Measurements from ENCODE around the gene ALAD.

Gene ALAD

GRCh38 chr9:113350937-113351336 lies 50.1 kb downstream of the ALAD start:
- no peak overlapping the region for H3K4me3 ChIP-seq (ENCODE audit: low read depth, low read length)
- TF ChIP-seq CTCF (IDR thresholded peaks at IDR 0.05; ENCODE audit: control insufficient read depth, extremely low read depth, insufficient read depth) = no peak
- DNase-seq (ENCODE audit: low read depth) = no peak

- H3K4me3 ChIP-seq (ENCODE audit: low read depth, low read length) = peak overlapping the region; percentile 75
- TF ChIP-seq CTCF (IDR thresholded peaks at IDR 0.05; ENCODE audit: control insufficient read depth, extremely low read depth, insufficient read depth) = no peak
- DNase-seq (ENCODE audit: low read depth) = no peak
These were observed 50.9 kb downstream of the ALAD start for GRCh38 chr9:113350107-113350661.

- peak within 1 kb of the TSS; percentile 75 for H3K4me3 ChIP-seq (ENCODE audit: low read depth, low read length)
- 0 out of 2 replicates have a peak, but pooled peaks have one; percentile 1 for TF ChIP-seq CTCF (IDR thresholded peaks at IDR 0.05; ENCODE audit: control insufficient read depth, extremely low read depth, insufficient read depth)
- DNase-seq (ENCODE audit: low read depth) = no peak
These were observed 51.5 kb downstream of the ALAD start, which contains the start of gene BSPRY for GRCh38 chr9:113349445-113350094. Gene BSPRY, plus strand, starts transcription at chr9:113349541. Its CDS starts 39 bp downstream, at chr9:113349580.

GRCh38 chr9:113349066-113349444 lies 52.0 kb downstream of the ALAD start:
- H3K4me3 ChIP-seq (ENCODE audit: low read depth, low read length) = peak overlapping the region; percentile 75
- no peak for DNase-seq (ENCODE audit: low read depth)
- TF ChIP-seq CTCF (IDR thresholded peaks at IDR 0.05; ENCODE audit: control insufficient read depth, extremely low read depth, insufficient read depth) = no peak

GRCh38 chr9:113348437-113348836 lies 52.6 kb downstream of the ALAD start:
- H3K4me3 ChIP-seq (ENCODE audit: low read depth, low read length) = no peak overlapping the region
- no peak for TF ChIP-seq CTCF (IDR thresholded peaks at IDR 0.05; ENCODE audit: control insufficient read depth, extremely low read depth, insufficient read depth)
- DNase-seq (ENCODE audit: low read depth) = no peak

- no peak for DNase-seq (ENCODE audit: low read depth)
- H3K4me3 ChIP-seq (ENCODE audit: low read depth, low read length) = no peak overlapping the region
- TF ChIP-seq CTCF (IDR thresholded peaks at IDR 0.05; ENCODE audit: control insufficient read depth, extremely low read depth, insufficient read depth) = no peak
These were observed 55.4 kb downstream of the ALAD start for GRCh38 chr9:113345671-113346070.

GRCh38 chr9:113345190-113345589 lies 55.9 kb downstream of the ALAD start:
- no peak for TF ChIP-seq CTCF (IDR thresholded peaks at IDR 0.05; ENCODE audit: control insufficient read depth, extremely low read depth, insufficient read depth)
- H3K4me3 ChIP-seq (ENCODE audit: low read depth, low read length) = no peak overlapping the region
- no peak for DNase-seq (ENCODE audit: low read depth)

All from LNCaP clone FGC (cell line).